B cell (primary cell): ENCODE data around the gene CEMIP. TPM values are rescaled to one million over a fixed set of nuclear protein-coding genes. Genes with fewer than 3 reads are reported as not detected.

ENCODE experiments used
- ATAC-seq: fragments of 200-7000 bp; cut with Tn5 transposase; one replicate; pipeline ENCODE4 v1.10.0; 2021; ENCODE audit warnings: low read depth, mild to moderate bottlenecking, moderate number of reproducible peaks, moderate library complexity
- CTCF ChIA-PET: fragments of 350-600 bp; sonication (Branson Sonifier 250); formaldehyde crosslinking; loops from one replicate; lab custom pipeline; 2021; ENCODE audit warnings: antibody characterized with exemption, inconsistent platforms; lab: Charles Lee
- POLR2A ChIA-PET: fragments of 350-600 bp; sonication (Branson Sonifier 250); formaldehyde crosslinking; loops from one replicate; lab custom pipeline; 2021; ENCODE audit warnings: antibody characterized with exemption; lab: Charles Lee
- DNase-seq: peaks from one replicate; pipeline ENCODE4 v3.0.0; 2013
- H2AFZ ChIP-seq: 2 replicates; pipeline ENCODE4 v1.6.1; 2012; ENCODE audit warnings: mild to moderate bottlenecking, low read depth, low read length; ENCODE audit not compliant: insufficient read depth, poor library complexity, severe bottlenecking
- H3K27ac ChIP-seq, 2 donors: 1 replicate in 1 of 2; 2 replicates in 1 of 2; pipeline ENCODE4 v1.5.1; 2012 to 2013; ENCODE audit warnings: low read length in 2 of 2, mild to moderate bottlenecking in 2 of 2, moderate library complexity in 1 of 2
- H3K27me3 ChIP-seq, 4 experiments: fragments of 200-600 bp in 1 of 4; sonication (generic) in 1 of 4; replicated peaks in 1 of 4; 1 replicate in 2 of 4; 2 replicates in 2 of 4; pipeline versions ENCODE4 v1.6.1 to v1.7.0; 2013 to 2016; ENCODE audit warnings: low read length in 3 of 4, mild to moderate bottlenecking in 2 of 4, mixed read lengths in 1 of 4, moderate library complexity in 1 of 4; ENCODE audit not compliant: insufficient read depth in 4 of 4, control insufficient read depth in 3 of 4; ENCODE audit errors: control extremely low read depth in 1 of 4
- H3K36me3 ChIP-seq, 2 experiments: replicated peaks in 1 of 2; 1 replicate in 1 of 2; 2 replicates in 1 of 2; pipeline versions ENCODE4 v1.6.1 to v1.7.1; 2013; ENCODE audit warnings: low read length in 1 of 2; ENCODE audit not compliant: insufficient read depth in 2 of 2, control insufficient read depth in 1 of 2; ENCODE audit errors: control extremely low read depth in 1 of 2, extremely low read depth in 1 of 2
- H3K4me1 ChIP-seq, 2 donors: fragments of 200-600 bp in 1 of 2; sonication (generic) in 1 of 2; 1 replicate in 1 of 2; 2 replicates in 1 of 2; pipeline versions ENCODE4 v1.5.1 to v1.6.1; 2013 to 2017; ENCODE audit warnings: low read length in 2 of 2; ENCODE audit not compliant: control insufficient read depth in 2 of 2, insufficient read depth in 2 of 2
- H3K4me2 ChIP-seq: replicated peaks from 2 replicates; pipeline ENCODE3; 2012; ENCODE audit warnings: mild to moderate bottlenecking, low read depth, low read length; ENCODE audit not compliant: poor library complexity, severe bottlenecking
- H3K4me3 ChIP-seq, 5 experiments: fragments of 200-600 bp in 1 of 5; sonication (generic) in 1 of 5; 1 replicate in 3 of 5; 2 replicates in 2 of 5; pipeline versions ENCODE4 v1.5.1 to v1.7.0; 2011 to 2016; ENCODE audit warnings: low read length in 4 of 5, mild to moderate bottlenecking in 4 of 5, low read depth in 2 of 5, control low read depth in 1 of 5, moderate library complexity in 1 of 5; ENCODE audit not compliant: insufficient read depth in 1 of 5; ENCODE audit errors: control extremely low read depth in 1 of 5, extremely low read depth in 1 of 5
- H3K79me2 ChIP-seq: fragments of 200-600 bp; sonication (generic); one replicate; pipeline ENCODE4 v1.6.0; 2016; ENCODE audit warnings: low read length; ENCODE audit not compliant: control insufficient read depth, insufficient read depth
- H3K9ac ChIP-seq: fragments of 200-600 bp; sonication (generic); 2 replicates; pipeline ENCODE4 v1.6.1; 2017; ENCODE audit warnings: mild to moderate bottlenecking, low read length, moderate library complexity
- H3K9me3 ChIP-seq, 3 donors: one replicate each; pipeline versions ENCODE4 v1.6.1 to v1.7.1; 2013; ENCODE audit warnings: low read length in 2 of 3; ENCODE audit not compliant: control insufficient read depth in 2 of 3, insufficient read depth in 1 of 3; ENCODE audit errors: control extremely low read depth in 1 of 3
- H4K20me1 ChIP-seq: 2 replicates; pipeline ENCODE4 v1.6.0; 2012; ENCODE audit warnings: mild to moderate bottlenecking, low read length; ENCODE audit not compliant: insufficient read depth, control insufficient read depth, poor library complexity, severe bottlenecking
- H3K27ac Mint-ChIP-seq: one replicate; pipeline ENCODE4 v1.8.0; 2021; ENCODE audit warnings: mixed read lengths
- H3K27me3 Mint-ChIP-seq: one replicate; pipeline ENCODE4 v1.8.0; 2021; ENCODE audit warnings: mixed read lengths
- H3K4me1 Mint-ChIP-seq: one replicate; pipeline ENCODE4 v1.8.0; 2021; ENCODE audit warnings: mixed read lengths
- H3K4me3 Mint-ChIP-seq: one replicate; pipeline ENCODE4 v1.8.0; 2021; ENCODE audit warnings: mixed read lengths
- H3K9me3 Mint-ChIP-seq: one replicate; pipeline ENCODE4 v1.8.0; 2022; ENCODE audit warnings: mixed read lengths; ENCODE audit not compliant: insufficient read depth
- CTCF ChIP-seq: fragments of 200-600 bp; IDR thresholded peaks from one replicate; pipeline ENCODE4 v1.8.0; 2022; ENCODE audit warnings: antibody characterized with exemption, mild to moderate bottlenecking
- EZH2 ChIP-seq: IDR thresholded peaks from 2 replicates; pipeline ENCODE4 v1.6.1; 2012; ENCODE audit warnings: borderline replicate concordance, low read depth, mild to moderate bottlenecking, moderate library complexity, low read length; ENCODE audit not compliant: insufficient read depth, poor library complexity, severe bottlenecking
- WGBS: methylation state at CpG from one replicate; pipeline ENCODE4 v1.1.5; 2013; ENCODE audit warnings: missing lambda C conversion rate; ENCODE audit not compliant: insufficient coverage; 5-methylcytosine and 5-hydroxymethylcytosine counted together
- intact Hi-C: fragments of 100-400 bp; cut with micrococcal nuclease; formaldehyde crosslinking; loops from one replicate; pipeline ENCODE4 v1.10.0; 2022
- polyA plus RNA-seq: library from polyadenylated mRNA; depleted of rRNA; stranded (reverse); fragments of >200 nt; gene quantifications from 2 replicates; pipeline ENCODE4 v1.2.3, GENCODE V29; 2012
- total RNA-seq, 2 donors: library from RNA; stranded (reverse); fragments of 120-200 nt in 1 of 2; gene quantifications; 1 replicate in 1 of 2; 2 replicates in 1 of 2; pipeline versions ENCODE4 v1.2.3 to v1.2.4, GENCODE V29; 2013 to 2022

CEMIP gene
- total and polyA plus RNA-seq, 2 donors (not counting 1 experiment from before 2014, with no cell fraction given): 0.32 TPM; not detected in 1

GRCh38 chr15:80764535-80764934 is 14.6 kb upstream of the CEMIP start:
- TF ChIP-seq CTCF (no peak), EZH2 (no peak)
- no peak overlapping the region for H2AFZ ChIP-seq
- Mint-ChIP-seq H3K4me1 (no peaks in the 10 kb centered on the region), H3K27ac (no peak overlapping the region), H3K27me3 (peaks cover 2% of the 10 kb centered on the region), H3K9me3 (peaks cover 2% of the 10 kb centered on the region), H3K4me3 (no peak overlapping the region)
- no peaks in the 10 kb centered on the region for H3K36me3 ChIP-seq
- CTCF ChIA-PET: no interaction called here
- H4K20me1 ChIP-seq: no peaks in the 10 kb centered on the region
- intact Hi-C loops: no loop called here
- no peak for ATAC-seq
- no peak overlapping the region for H3K4me2 ChIP-seq
- no peak overlapping the region for H3K27ac ChIP-seq
- H3K4me3 ChIP-seq: no peak overlapping the region
- no peaks in the 10 kb centered on the region for H3K9me3 ChIP-seq
- no CpG with 5 or more reads among the region's 3 CpGs for WGBS
- H3K27me3 ChIP-seq: no peaks in the 10 kb centered on the region
- no peak overlapping the region for H3K9ac ChIP-seq
- H3K4me1 ChIP-seq: no peaks in the 10 kb centered on the region
- POLR2A ChIA-PET: no interaction called here
- no peaks in the 10 kb centered on the region for H3K79me2 ChIP-seq
- DNase-seq: no peak

GRCh38 chr15:80766275-80766674 is 12.9 kb upstream of the CEMIP start:
- no peak overlapping the region for H3K9ac ChIP-seq
- CTCF ChIA-PET: interaction anchor here (1.7 kb wide), 1 partner anchor 10 kb away, joined by 11 read pairs; no protein-coding TSS in a partner anchor
- peaks cover 2% of the 10 kb centered on the region for H3K9me3 Mint-ChIP-seq
- peaks cover 4% of the 10 kb centered on the region for H3K27me3 Mint-ChIP-seq
- POLR2A ChIA-PET: no interaction called here
- no peak for TF ChIP-seq EZH2
- TF ChIP-seq CTCF: no peak
- ATAC-seq (no peak), DNase-seq (no peak)
- H3K4me2 ChIP-seq: no peak overlapping the region
- no peak overlapping the region for H3K4me3 ChIP-seq
- no peaks in the 10 kb centered on the region for H3K36me3 ChIP-seq
- no peaks in the 10 kb centered on the region for H3K4me1 ChIP-seq
- no peak overlapping the region for H3K27ac ChIP-seq
- intact Hi-C loops: no loop called here
- H3K27ac Mint-ChIP-seq: no peak overlapping the region
- no peaks in the 10 kb centered on the region for H3K27me3 ChIP-seq
- no peaks in the 10 kb centered on the region for H3K4me1 Mint-ChIP-seq
- no peak overlapping the region for H3K4me3 Mint-ChIP-seq
- WGBS: 100% methylated on average over 2 of the region's 3 CpGs
- no peaks in the 10 kb centered on the region for H3K9me3 ChIP-seq
- no peaks in the 10 kb centered on the region for H3K79me2 ChIP-seq
- H2AFZ ChIP-seq: no peak overlapping the region
- H4K20me1 ChIP-seq: no peaks in the 10 kb centered on the region
